ENCODE data around the gene NDRG3. TPM values are rescaled to one million over a fixed set of nuclear protein-coding genes. Genes with fewer than 3 reads are reported as not detected.
"Not testable (repeated sequence)": the region's sequence is repeated elsewhere in the genome, so short reads cannot be mapped to it uniquely, and the experiment has no call there.

The NDRG3 gene
- total RNA-seq, 1 experiment from 2014 or later: 36.6 TPM

DNA sequence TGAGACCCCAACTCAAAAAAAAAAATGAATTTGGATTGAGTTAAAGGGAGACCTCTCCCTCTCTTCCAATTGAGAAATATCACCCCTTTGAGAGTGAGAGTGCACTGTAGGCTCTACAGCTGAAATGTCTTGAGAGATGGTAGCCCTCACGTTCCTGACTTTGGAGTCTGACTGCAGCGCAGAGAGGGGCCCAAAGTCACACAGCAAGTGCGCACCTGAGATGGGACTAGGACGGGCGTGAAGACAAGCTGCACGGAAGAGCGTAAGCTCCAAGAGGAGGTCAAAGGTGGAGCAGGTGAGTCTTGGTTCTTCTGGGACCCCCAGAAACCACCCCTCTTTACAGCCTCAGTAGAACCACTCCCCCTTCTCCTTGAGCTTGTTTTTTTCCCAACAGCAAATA lies 100.5 kb downstream of the NDRG3 start:
- DNase-seq (ENCODE audit: low read depth): no peak

DNA sequence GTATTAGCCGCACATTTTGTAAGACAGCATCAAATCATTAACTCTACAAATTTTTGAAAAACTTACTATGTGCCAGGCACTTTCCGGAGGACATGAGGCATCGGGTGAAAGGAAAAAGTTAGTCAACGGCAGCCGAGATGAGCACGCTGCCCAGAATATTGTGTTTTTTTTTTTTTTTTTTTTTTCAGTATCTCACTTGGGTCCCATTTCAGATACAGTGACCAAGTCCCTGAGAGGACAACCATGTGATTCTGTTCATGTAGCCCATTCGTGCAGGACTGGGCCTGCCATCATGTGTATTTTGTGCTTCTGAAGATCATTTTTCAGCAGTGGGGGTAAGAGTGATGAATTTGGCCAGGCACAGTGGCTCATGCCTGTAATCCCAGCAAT lies 101.2 kb downstream of the NDRG3 start:
- no peak for DNase-seq (ENCODE audit: low read depth)

DNA sequence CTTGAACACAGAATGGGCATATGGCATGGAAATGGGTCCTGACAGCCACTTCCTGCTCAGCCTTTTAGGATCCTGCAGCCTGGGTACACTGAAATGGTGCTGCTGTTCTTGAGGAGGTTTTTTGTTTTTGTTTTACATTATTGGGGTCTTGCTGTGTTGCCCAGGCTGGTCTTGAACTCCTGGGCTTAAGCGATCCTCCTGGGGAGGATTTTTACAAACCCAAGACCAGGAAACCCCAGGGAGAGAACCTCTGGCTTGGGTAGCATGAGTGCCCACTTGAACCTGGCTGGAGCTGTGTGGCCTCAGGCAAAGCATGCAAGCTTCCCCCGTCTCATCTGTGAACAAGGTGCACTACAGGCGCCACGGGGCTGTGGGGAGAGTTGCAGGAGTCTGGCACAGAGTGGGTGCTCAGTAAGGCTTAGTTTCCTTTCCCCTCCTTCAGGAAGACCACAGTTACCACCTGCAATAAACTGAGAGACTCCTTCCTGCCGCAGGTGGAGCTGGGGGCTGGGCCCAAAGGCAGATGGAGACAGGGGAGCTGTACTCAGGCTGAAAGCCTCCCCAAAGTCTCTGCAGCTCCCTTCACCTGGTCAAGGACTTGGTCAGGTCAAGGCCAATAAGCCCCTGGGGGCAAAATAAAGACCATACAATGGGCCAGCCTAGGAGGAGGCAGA lies 101.7 kb downstream of the NDRG3 start:
- no peak for DNase-seq (ENCODE audit: low read depth)

DNA sequence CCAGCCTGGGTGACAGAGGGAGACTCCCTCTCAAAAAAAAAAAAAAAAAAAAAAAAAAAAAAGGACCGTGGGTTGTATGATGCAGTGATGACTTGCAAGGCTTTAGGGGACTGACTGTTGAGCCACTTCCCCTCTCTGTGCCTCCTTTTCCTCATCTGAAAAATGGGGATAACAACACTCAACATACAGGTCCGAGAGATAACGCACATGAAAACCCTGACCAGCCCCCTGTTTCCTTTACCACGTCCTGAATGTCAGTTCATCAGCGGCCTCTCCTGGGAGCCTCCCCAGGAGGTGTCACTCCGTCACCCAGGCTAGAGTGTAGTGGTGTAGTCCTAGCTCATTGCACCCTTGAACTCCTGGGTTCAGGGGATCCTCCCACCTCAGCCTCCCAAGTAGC lies 103.8 kb downstream of the NDRG3 start:
- no peak for DNase-seq (ENCODE audit: low read depth)

DNA sequence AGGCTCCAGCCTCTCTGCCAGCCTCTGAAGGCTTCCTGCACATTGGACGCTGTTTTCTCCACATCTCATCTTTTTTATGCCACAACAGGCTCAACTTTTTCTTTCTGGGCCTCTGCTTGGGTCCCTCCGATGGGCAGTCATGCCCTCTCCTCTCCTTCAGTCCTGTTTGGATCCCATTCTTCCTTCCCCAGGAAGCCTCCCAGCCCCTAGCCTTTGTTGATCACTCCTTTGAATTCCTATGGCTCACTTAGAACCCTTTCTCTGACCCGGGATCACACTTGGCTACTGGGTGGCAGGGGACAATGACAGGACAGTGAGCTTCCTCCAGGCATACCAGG lies 104.4 kb downstream of the NDRG3 start:
- no peak for DNase-seq (ENCODE audit: low read depth)

DNA sequence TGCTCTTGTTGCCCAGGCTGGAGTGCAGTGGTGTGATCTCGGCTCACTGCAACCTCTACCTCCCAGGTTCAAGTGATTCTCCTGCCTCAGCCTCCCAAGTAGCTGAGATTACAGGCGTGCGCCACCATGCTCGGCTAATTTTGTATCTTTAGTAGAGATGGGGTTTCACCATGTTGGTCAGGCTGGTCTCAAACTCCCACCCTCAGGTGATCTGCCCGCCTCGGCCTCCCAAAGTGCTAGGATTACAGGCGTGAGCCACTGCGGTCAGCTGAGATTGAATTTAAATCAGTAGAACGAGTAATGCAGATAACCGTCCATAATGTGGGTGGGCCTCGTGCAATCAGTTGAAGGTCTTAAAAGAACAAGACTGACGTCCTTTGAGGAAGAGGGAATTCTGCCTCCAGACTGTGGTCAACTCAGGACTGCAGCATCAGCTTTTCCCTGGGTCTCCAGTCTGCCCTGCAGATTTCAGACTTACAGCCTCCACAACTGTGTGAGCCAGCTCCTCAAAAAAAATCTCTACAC lies 107.0 kb downstream of the NDRG3 start:
- not testable (repeated sequence) for DNase-seq (ENCODE audit: low read depth)

DNA sequence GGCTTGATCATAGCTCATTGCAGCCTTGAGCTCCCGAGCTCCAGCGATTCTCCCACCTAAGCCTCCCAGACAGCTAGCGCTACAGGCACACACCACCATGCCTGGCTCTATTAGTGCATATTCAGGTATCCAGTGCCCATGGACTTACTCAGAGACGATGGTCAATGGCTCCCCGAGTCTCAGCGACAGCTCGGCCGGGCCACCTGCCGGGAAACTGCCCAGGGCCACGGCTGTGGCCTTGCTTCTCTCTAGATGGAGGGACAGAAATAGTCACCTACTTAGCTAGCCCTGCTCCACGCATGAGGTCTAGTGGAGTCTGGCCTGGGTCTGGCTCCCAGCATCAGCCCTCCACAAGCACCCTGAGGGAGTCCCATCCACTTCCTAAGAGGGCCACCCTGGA lies 111.5 kb downstream of the NDRG3 start:
- DNase-seq (ENCODE audit: low read depth): no peak

DNA sequence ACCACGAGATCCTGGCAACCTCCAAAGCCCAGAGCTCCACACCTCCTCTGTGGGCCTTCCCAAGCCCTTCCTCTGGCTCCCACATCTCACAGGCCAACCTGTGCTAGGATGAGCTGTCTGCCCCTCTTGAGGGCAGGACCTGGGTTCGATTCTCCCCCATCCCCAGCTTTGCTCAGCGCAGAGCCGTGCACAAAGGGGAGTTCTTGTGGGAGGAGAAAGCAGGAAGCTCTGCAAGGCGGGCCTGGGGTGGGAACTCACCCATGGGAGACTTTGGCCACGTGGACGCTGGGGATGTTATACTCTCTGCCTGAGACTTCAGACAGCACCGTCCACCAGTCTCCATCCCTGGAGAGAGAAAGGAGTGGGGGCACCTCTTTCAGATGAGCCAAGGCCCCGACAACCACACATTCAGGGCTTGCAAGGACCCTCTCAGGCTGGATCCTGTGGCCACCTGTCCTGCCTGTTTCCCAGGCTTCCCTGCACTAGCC lies 112.6 kb downstream of the NDRG3 start:
- DNase-seq (ENCODE audit: low read depth): no peak

DNA sequence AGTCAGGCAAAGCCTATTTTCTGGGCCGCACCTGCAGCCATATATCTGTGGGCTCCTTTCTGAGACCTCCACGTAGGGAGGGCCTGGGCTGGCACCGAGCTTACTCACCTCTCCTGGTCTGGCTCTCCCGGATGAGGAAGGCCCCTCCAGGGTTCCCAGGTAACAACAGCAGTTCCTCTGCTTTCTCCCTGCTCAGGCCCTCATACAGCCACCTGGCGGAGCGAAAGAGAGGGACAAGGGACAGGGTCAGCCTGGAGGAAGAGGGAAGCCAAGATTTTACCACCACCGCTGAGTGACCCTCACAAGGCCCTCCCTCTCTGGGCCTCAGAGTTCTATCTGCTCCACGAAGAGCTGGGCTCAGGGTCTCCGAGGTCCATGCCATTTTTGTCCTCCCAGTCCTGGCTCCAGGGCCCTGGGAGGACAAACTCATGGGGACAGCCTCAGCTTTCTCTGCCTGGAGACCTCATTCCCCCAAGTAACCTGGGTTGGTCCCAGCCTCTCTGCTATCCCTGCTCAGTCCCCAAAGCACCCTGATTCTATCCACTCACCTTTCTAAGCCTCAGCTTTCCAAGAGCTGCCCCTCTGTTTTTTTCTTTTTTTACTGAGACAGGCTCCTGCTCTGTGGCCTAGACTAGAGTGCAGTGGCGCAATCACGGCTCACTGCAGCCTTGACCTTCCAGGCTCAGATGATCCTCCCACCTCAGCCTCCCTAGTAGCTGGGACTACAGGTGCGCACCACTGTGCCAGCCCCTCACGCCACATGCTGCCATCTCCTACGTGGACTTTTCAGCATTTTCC lies 113.2 kb downstream of the NDRG3 start:
- no peak for DNase-seq (ENCODE audit: low read depth)

DNA sequence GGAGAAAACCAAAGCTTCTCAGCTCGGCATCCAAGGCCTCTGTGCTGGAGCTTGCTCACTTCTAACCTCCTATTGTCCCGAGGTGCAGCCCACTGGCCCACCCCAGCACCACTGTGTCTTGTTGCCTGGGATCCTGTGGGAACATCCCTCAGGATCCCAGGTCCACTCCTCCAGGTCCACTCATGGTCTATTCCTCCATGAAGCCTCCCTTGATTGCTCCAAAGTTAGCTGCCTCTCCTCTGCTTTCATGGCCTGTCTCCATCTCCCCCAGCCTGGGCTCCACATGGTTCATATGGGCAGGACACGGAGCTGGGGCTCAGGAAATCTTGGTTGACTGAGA lies 113.8 kb downstream of the NDRG3 start:
- no peak for DNase-seq (ENCODE audit: low read depth)

DNA sequence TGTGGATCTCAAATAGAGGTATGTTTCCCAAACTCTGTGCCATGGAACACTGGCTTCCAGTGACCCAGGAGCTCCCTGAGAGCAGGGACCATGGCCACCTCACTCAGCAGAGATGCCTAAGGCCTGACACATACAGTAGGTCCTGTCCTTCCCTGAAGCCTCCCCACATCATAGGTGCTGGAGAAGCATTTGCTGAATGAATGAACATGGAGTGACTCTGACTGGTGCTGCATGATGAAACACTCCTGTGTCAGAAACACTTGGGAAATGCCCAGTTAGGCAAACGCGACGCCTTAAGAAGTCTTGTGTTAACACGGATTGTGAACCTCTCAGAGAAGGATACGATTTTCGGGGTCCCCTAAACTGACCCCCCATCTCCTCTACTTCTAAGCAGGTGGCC lies 114.2 kb downstream of the NDRG3 start:
- DNase-seq (ENCODE audit: low read depth): no peak

DNA sequence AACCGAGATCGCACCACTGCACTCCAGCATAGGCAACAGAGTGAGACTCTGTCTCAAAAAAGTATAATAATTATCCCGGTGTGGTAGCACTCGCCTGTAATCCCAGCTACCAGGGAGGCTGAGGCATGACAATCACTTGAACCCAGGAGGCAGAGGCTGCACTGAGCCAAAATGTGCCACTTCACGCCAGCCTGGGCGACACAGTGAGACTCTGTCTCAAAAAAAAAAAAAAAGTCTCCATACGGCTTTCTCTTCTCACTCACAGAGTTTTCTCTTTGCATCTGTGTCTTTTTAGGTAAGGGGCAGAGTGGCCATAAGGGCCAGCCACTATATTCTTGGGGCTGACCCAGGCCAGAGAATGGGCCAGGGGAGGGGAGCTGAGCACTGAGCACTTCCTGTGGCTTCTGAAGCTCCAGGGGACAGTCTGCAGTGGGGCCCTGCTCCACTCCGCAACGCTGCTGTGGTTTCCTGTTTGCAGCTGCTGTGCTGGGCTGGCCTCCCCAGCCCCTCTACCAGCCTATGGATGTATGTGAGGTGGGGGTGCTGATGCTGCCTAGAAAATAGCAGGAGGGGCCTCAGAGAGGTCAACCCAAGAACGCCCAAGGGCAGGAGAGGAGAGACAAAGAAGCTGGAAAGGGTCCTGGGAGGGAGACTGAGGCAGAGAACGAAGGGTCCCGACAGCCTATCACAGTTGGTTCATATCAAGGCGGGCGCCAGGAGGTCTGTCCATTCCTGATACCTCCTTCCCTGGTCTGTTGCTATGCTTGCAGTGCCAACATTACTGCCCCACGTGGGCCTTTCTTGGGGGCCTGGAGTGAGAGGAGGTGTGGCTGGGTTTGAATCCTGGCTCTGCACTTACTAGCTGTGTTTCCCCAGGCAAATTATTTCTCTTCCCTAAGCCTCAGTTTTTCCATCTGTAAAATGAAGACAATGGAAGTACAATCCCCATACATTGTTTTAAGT lies 115.9 kb downstream of the NDRG3 start:
- DNase-seq (ENCODE audit: low read depth): no peak

DNA sequence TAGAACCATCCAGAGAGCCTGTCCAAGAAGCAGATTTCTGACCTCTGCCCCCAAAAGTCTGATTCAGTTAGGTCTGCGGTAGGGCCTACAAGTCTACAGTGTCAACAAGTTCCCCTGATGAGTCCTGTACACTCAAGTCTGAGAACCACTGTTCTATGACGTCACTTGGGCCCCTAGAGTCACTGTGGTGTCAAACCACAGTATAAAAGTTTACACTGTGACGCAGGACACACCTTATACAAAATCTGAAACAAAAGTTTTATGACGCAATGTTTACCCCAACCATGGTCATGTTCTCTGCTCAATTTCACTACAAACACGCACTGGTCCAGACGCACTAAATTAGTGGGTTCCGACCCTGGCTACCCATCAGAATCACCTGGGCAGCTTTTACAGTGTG lies 117.8 kb downstream of the NDRG3 start:
- DNase-seq (ENCODE audit: low read depth): no peak

DNA sequence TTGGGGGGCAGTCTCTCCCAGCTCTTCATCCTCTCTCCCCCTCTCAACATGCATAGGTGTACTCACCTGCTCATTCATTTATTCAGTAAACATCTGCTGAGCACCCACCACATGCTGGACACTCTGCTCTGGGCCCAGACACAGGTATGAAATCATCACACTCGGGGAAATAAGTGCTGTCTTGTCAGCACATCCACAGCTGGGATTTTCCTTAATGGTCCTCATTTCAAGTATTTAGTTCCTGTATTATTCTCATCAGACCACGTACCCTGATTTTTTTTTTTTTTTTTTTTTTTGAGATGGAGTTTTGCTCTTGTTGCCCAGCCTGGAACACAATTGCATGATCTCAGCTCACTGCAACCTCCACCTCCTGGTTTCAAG lies 121.0 kb downstream of the NDRG3 start:
- no peak for DNase-seq (ENCODE audit: low read depth)

DNA sequence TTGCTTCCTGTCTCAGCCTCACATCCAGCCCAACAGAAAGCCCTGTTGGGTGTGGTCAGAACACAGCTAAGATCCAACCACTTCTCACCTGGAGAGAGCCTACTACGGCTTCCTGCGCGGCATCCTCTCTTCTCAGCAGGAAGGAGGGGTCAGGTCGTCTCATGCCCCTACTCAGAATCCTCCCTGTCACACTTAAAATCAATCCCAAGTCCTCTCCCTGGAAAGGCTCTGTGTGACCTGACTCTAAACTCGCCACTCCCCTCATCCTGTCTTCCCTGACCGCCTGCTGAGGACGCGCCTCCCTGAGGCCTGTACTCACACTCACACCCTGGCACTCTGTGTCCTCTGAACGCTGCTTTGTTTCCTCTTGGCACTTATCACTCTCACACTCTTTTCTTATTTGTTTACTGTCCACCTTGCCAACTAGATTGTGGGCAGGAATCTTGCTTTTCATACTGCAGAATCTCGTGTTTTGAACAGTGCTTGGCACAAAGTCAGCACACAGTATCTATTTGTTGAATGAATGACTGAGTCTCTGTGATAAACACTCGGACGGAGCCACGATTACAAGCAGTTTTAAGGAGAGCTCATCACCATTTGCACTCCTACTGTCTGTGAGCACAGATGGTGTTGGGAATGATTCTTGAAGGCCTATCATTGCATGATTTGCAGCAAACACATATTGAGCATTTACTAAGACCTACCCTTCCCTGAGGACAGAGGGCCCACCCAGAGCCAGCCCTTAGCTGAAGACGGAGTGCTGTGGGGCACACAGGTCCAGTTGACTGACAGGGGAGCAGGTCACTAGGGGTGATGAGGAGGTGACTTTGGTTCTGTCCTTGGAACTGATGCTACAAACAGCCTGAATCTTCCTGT lies 121.6 kb downstream of the NDRG3 start:
- no peak for DNase-seq (ENCODE audit: low read depth)

DNA sequence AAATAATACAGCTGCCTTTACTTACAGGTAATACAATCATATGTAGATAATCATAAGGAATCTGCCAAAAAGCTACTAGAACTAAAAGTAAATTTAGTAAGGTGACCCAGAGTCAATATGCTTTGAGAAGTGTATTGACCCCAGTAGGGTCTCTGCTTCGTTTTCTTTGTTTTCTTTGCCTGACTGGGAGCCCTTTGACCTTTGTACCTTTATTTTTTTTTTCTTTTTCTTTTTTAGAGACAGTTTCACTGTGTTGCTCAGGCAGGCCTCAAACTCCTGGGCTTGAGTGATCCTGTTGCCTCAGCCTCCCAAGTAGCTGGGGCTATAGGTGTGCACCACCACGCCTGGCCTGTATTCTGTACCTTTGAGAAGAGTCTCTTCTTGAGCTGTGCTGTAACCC lies 122.4 kb downstream of the NDRG3 start:
- DNase-seq (ENCODE audit: low read depth): no peak

DNA sequence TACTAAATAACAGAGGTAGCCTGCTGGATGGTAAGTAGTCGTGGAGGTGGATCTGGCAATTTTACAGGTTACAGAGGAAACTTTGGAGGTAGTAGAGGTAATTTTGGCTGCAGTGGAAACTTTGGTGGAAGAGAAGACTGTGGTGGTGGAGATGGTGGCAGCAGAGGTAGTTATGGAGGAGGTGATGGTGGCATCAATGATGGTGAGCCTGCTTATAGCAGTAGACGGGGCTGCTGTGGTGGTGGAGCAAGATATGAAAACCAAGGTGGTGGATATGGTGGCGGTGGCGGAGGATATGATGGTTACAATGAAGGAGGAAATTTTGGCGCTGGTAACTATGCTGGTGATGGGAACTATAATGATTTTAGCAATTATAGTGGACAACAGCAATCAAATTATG lies 125.0 kb downstream of the NDRG3 start:
- no peak for DNase-seq (ENCODE audit: low read depth)

DNA sequence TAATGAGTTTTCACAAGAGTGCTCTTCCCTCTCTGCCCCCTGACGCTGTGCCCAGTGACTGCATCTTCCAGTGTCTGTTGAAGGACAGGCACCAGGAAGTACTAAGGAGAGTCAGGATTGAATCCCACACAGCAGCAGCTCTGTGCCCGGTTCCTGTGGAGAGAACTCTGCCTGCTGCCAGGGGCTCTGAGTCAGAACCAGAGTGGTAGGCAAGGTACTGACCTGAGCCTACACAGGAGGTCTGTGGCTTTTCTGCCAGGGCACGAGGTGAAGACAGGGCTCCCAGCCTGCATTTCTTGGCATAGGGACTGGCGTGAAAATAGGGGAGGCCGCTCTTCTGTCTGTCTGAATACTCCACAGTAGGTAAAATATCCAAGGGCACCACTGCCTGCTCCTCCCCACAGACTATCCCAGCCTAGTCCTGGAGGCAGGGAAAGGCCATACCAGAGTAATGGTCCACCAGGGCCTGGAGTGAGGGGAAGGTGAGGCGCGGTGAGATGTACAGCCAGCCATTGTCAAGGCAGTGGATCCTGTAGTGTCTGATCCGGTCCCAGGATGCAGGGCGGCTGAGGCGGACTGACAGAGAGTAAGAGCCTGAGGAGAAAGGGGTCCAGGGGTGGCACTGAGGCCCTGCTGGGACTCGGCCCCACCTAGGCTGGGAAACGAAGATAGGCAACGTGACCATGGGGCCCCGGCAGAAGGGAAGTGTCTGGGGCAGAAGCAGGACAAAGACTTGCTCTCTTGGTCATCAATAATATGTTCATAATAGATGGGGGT lies 130.9 kb downstream of the NDRG3 start:
- no peak for DNase-seq (ENCODE audit: low read depth)

DNA sequence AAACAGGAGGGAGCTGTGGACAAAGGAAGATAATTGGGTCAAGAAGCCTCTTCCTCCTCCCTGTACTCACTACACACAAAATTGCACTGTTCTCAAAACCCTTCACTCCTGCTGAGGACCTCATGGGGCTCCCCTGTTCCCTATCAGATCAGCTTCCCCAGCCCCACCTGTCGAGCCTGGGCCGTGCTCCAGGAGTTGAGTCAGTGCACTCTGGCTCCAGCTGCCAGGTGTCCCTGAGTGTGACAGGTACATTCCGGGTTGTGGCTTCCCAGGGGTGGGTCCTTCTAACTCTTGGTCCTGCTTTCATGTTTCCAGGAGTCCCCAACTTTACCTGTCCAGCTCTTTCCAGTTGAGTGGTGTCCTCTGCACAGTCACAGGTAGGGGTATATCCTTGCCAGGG lies 131.9 kb downstream of the NDRG3 start:
- DNase-seq (ENCODE audit: low read depth): no peak

DNA sequence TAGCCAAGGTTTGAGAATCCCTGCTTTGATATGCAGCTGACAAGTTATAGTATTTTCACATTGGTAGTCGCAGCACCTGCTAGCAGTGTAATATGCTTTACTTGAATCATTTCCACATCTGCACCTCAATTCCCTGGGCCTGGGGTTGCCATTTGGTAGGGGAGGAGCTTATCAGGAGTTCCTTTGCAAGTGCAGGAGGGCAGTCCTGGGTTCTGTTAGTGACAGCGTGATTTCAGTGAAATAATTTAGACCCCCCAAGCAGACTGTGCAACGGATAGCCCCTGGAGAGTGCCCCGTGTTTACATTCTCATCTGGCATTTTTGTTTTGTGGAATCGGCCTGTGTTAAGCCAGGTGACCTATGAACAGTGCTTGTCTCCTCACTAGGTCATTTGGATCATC lies 134.3 kb downstream of the NDRG3 start:
- no peak for DNase-seq (ENCODE audit: low read depth)

Data from HT1080 (cell line).